Upper lobe of left lung (tissue), 6 donors: Measurements from ENCODE around the gene CCDC87. TPM values are rescaled to one million over a fixed set of nuclear protein-coding genes. Genes with fewer than 3 reads are reported as not detected.

ENCODE experiments used
- ATAC-seq, 2 donors: fragments of 200-7000 bp; cut with Tn5 transposase; one replicate each; pipeline ENCODE4 v1.9.1; 2022; ENCODE audit warnings: mild to moderate bottlenecking in 2 of 2, moderate library complexity in 2 of 2; ENCODE audit not compliant: low FRiP score in 2 of 2
- DNase-seq, 2 donors: peaks; one replicate each; pipeline ENCODE4 v3.0.0-alpha.2; 2019 to 2020
- H3K27ac ChIP-seq, 4 donors: fragments of 200-600 bp; sonication (generic); one replicate each; pipeline ENCODE4 v1.5.1; 2016 to 2019
- H3K27me3 ChIP-seq, 4 donors: fragments of 200-600 bp; sonication (generic); one replicate each; pipeline ENCODE4 v1.5.1; 2017 to 2019
- H3K36me3 ChIP-seq, 4 donors: fragments of 200-600 bp; sonication (generic); one replicate each; pipeline ENCODE4 v1.5.1; 2016 to 2019
- H3K4me1 ChIP-seq, 4 donors: fragments of 200-600 bp; sonication (generic); one replicate each; pipeline ENCODE4 v1.5.1; 2018 to 2019
- H3K4me3 ChIP-seq, 4 donors: fragments of 200-600 bp; sonication (generic); one replicate each; pipeline ENCODE4 v1.5.1; 2017 to 2019; ENCODE audit warnings: mild to moderate bottlenecking in 2 of 4, moderate library complexity in 1 of 4
- H3K9me3 ChIP-seq, 4 donors: fragments of 200-600 bp; sonication (generic); one replicate each; pipeline ENCODE4 v1.5.1; 2018 to 2019
- CTCF ChIP-seq, 6 experiments: fragments of 450-650 bp in 4 of 6; fragments of 200-600 bp in 2 of 6; sonication (generic) in 2 of 6; IDR thresholded peaks; one replicate each; pipeline ENCODE4 v1.5.1; 2016 to 2019; ENCODE audit warnings: antibody characterized with exemption in 6 of 6
- EP300 ChIP-seq, 4 donors: sonication (generic); formaldehyde crosslinking; IDR thresholded peaks; one replicate each; pipeline ENCODE4 v1.5.1; 2017; ENCODE audit warnings: antibody characterized with exemption in 4 of 4, control low read depth in 2 of 4
- POLR2A ChIP-seq, 4 donors: fragments of 450-650 bp; IDR thresholded peaks; one replicate each; pipeline ENCODE4 v1.5.1; 2016 to 2017; ENCODE audit warnings: antibody characterized with exemption in 4 of 4, mild to moderate bottlenecking in 2 of 4
- POLR2AphosphoS5 ChIP-seq, 2 donors: sonication (generic); formaldehyde crosslinking; IDR thresholded peaks; one replicate each; pipeline ENCODE4 v1.5.1; 2017; ENCODE audit warnings: antibody characterized with exemption in 2 of 2
- WGBS, 2 donors: methylation state at CpG; one replicate each; pipeline ENCODE4 v1.1.5; 2017 to 2018; 5-methylcytosine and 5-hydroxymethylcytosine counted together
- total RNA-seq, 6 donors: library from RNA; depleted of rRNA in 4 of 6; stranded (reverse); fragments of >200 nt in 4 of 6; gene quantifications; one replicate each; pipeline versions ENCODE4 v1.1.0 to v1.2.1, GENCODE V29; 2016 to 2021
- donor health status: DM: no; HTN: no; CAD: no; lungs with moderate emphysema.
- donor health status: DM: no; HTN: yes; CAD: no; lungs with severe emphysema.

Gene CCDC87
- total RNA-seq, 6 donors from 2014 or later = 0.20 to 4.2 (median 0.44) TPM; not detected in 1

GRCh38 chr11:66570079-66570849, 22.6 kb downstream of the CCDC87 start:
- WGBS, 2 donors = 58 to 66% methylated on average over 5 of the region's 5 CpGs
- Histone ChIP-seq H3K4me3 (no peak overlapping the region), H3K4me1 (peaks cover 10 to 17% (median 12%) of the 10 kb centered on the region in 4 donors), H3K9me3 (no peaks in the 10 kb centered on the region), H3K27ac (no peak overlapping the region), H3K27me3 (no peaks in the 10 kb centered on the region), H3K36me3 (peaks cover 0 to 8% (median 0%) of the 10 kb centered on the region in 4 donors)
- TF ChIP-seq EP300 (IDR thresholded peaks at IDR 0.05) = no peak
- TF ChIP-seq POLR2AphosphoS5 (IDR thresholded peaks at IDR 0.05) = no peak
- no peak for TF ChIP-seq CTCF (IDR thresholded peaks at IDR 0.05)
- TF ChIP-seq POLR2A (IDR thresholded peaks at IDR 0.05) = no peak
- DNase-seq = no peak
- ATAC-seq = no peak

GRCh38 chr11:66569076-66569475, 23.8 kb downstream of the CCDC87 start:
- no peaks in the 10 kb centered on the region for H3K27me3 ChIP-seq
- H3K9me3 ChIP-seq = no peaks in the 10 kb centered on the region
- peaks cover 10 to 17% (median 12%) of the 10 kb centered on the region in 4 donors for H3K4me1 ChIP-seq
- peaks cover 0 to 8% (median 0%) of the 10 kb centered on the region in 4 donors for H3K36me3 ChIP-seq
- no peak for ATAC-seq
- WGBS, 2 donors = 81 to 89% methylated on average over 7 of the region's 7 CpGs
- H3K4me3 ChIP-seq = no peak overlapping the region
- no peak overlapping the region for H3K27ac ChIP-seq
- no peak for TF ChIP-seq POLR2A (IDR thresholded peaks at IDR 0.05)
- TF ChIP-seq CTCF (IDR thresholded peaks at IDR 0.05) = no peak
- TF ChIP-seq POLR2AphosphoS5 (IDR thresholded peaks at IDR 0.05) = no peak
- TF ChIP-seq EP300 (IDR thresholded peaks at IDR 0.05) = no peak
- no peak for DNase-seq

- H3K27me3 ChIP-seq = no peaks in the 10 kb centered on the region
- H3K36me3 ChIP-seq = peaks cover 0 to 8% (median 0%) of the 10 kb centered on the region in 4 donors
- 11% methylated on average over 19 to 24 of the region's 77 CpGs for WGBS, 2 donors
- peak within 1 kb of the TSS; percentile 64 to 77 (median 70) for H3K4me3 ChIP-seq
- H3K4me1 ChIP-seq = peaks cover 10 to 17% (median 12%) of the 10 kb centered on the region in 4 donors
- DNase-seq (peak; percentile 88 to 98), ATAC-seq (peak; percentile 84 to 97)
- TF ChIP-seq POLR2A (IDR thresholded peaks at IDR 0.05) (peak in 1 of 4 donors; percentile 57), POLR2AphosphoS5 (IDR thresholded peaks at IDR 0.05) (peak in 1 of 2 donors; percentile 17), EP300 (IDR thresholded peaks at IDR 0.05) (no peak), CTCF (IDR thresholded peaks at IDR 0.05) (no peak)
- peak within 1 kb of the TSS in 2 of 4 donors; percentile 30 to 68 for H3K27ac ChIP-seq
- no peaks in the 10 kb centered on the region for H3K9me3 ChIP-seq
Measured at GRCh38 chr11:66568124-66568916, 24.5 kb downstream of the CCDC87 start, which contains the start of gene CTSF. TSS of gene CTSF (minus strand) at chr11:66568606. CDS start at chr11:66568486, 120 bp downstream.

- Histone ChIP-seq H3K4me3 (peak overlapping the region; percentile 64 to 77 (median 70)), H3K27me3 (no peaks in the 10 kb centered on the region), H3K27ac (peak overlapping the region in 2 of 4 donors; percentile 30 to 68), H3K36me3 (peaks cover 0 to 8% (median 0%) of the 10 kb centered on the region in 4 donors), H3K9me3 (no peaks in the 10 kb centered on the region), H3K4me1 (peaks cover 10 to 17% (median 12%) of the 10 kb centered on the region in 4 donors)
- ATAC-seq (no peak), DNase-seq (no peak)
- 60 to 73% methylated on average over 4 to 15 of the region's 15 CpGs for WGBS, 2 donors
- TF ChIP-seq CTCF (IDR thresholded peaks at IDR 0.05) (no peak), EP300 (IDR thresholded peaks at IDR 0.05) (no peak), POLR2AphosphoS5 (IDR thresholded peaks at IDR 0.05) (no peak)
Measured at GRCh38 chr11:66567787-66568123, 25.1 kb downstream of the CCDC87 start.
